HEK293 (cell line): ENCODE results near the gene ARMC7.

ENCODE experiments used
- CTCF ChIA-PET: fragments of 350-600 bp; formaldehyde crosslinking; extraction: SDS; loops from one replicate; lab custom pipeline; 2021; ENCODE audit warnings: antibody characterized with exemption; lab: Yijun Ruan, JAX
- POLR2A ChIA-PET: fragments of 300-600 bp; formaldehyde crosslinking; extraction: SDS; loops from one replicate; lab custom pipeline; 2020; ENCODE audit warnings: antibody characterized with exemption, inconsistent platforms; lab: Yijun Ruan, JAX
- H3K27ac ChIP-seq: fragments of 200-500 bp; sonication (Bioruptor generic); 2 replicates; pipeline ENCODE4 v1.5.1; 2014; ENCODE audit warnings: low read depth, low read length, control low read depth, inconsistent platforms; ENCODE audit errors: extremely low read depth
- H3K36me3 ChIP-seq, 2 experiments: fragments of 200-500 bp in 1 of 2; sonication (Bioruptor generic) in 1 of 2; 1 replicate in 1 of 2; 2 replicates in 1 of 2; pipeline ENCODE4 v1.5.1; 2014 to 2017; ENCODE audit warnings: inconsistent platforms in 2 of 2, low read length in 2 of 2; ENCODE audit not compliant: control insufficient read depth in 2 of 2, insufficient read depth in 1 of 2
- H3K4me1 ChIP-seq: fragments of 200-500 bp; sonication (Bioruptor generic); 2 replicates; pipeline ENCODE4 v1.5.1; 2014; ENCODE audit warnings: mild to moderate bottlenecking, low read length, inconsistent platforms; ENCODE audit not compliant: control insufficient read depth, insufficient read depth
- H3K4me3 ChIP-seq: 2 replicates; pipeline ENCODE4 v1.5.1; 2011; ENCODE audit warnings: low read depth, mild to moderate bottlenecking, control low read depth, low read length, moderate library complexity
- H3K9me3 ChIP-seq: fragments of 200-500 bp; sonication (Bioruptor generic); 2 replicates; pipeline ENCODE4 v1.5.1; 2014; ENCODE audit warnings: low read depth, low read length, inconsistent platforms; ENCODE audit not compliant: control insufficient read depth, insufficient read depth
- BCL11B ChIP-seq: fragments of 450-650 bp; formaldehyde crosslinking; IDR thresholded peaks from 2 replicates; pipeline ENCODE4 v1.5.1; 2016; ENCODE audit warnings: low read depth, missing biosample characterization, missing genetic modification characterization
- EGR2 ChIP-seq: fragments of 450-650 bp; formaldehyde crosslinking; IDR thresholded peaks from 2 replicates; pipeline ENCODE4 v1.5.1; 2016; ENCODE audit warnings: low read depth, missing biosample characterization, missing genetic modification characterization
- GLIS2 ChIP-seq: fragments of 450-650 bp; formaldehyde crosslinking; IDR thresholded peaks from 2 replicates; pipeline ENCODE4 v1.5.1; 2016; ENCODE audit warnings: missing biosample characterization, missing genetic modification characterization
- HOXC10 ChIP-seq: sonication (generic); formaldehyde crosslinking; IDR thresholded peaks from 2 replicates; pipeline ENCODE4 v1.8.1; 2023; ENCODE audit warnings: mild to moderate bottlenecking, missing genetic modification reagents
- HOXD13 ChIP-seq: sonication (generic); formaldehyde crosslinking; IDR thresholded peaks from 2 replicates; pipeline ENCODE4 v1.8.0; 2022; ENCODE audit warnings: missing genetic modification reagents, borderline replicate concordance
- KLF17 ChIP-seq: fragments of 450-650 bp; formaldehyde crosslinking; IDR thresholded peaks from 2 replicates; pipeline ENCODE4 v1.5.1; 2016; ENCODE audit warnings: missing biosample characterization, missing genetic modification characterization
- REST ChIP-seq: fragments of 450-650 bp; formaldehyde crosslinking; IDR thresholded peaks from 2 replicates; pipeline ENCODE4 v1.5.1; 2016; ENCODE audit warnings: missing biosample characterization, missing genetic modification characterization
- SETDB1 ChIP-seq: IDR thresholded peaks from one replicate; pipeline ENCODE4 v1.6.1; 2017; ENCODE audit warnings: mild to moderate bottlenecking, low read length, moderate library complexity, mixed read lengths; ENCODE audit not compliant: insufficient read length
- TCF7L2 ChIP-seq: IDR thresholded peaks from 2 replicates; pipeline ENCODE4 v1.6.1; 2011; ENCODE audit warnings: low read depth, mild to moderate bottlenecking, inconsistent platforms, low read length, moderate library complexity, borderline replicate concordance
- TRIM28 ChIP-seq: IDR thresholded peaks from 2 replicates; pipeline ENCODE4 v1.6.1; 2011; ENCODE audit warnings: low read length, control low read depth, borderline replicate concordance
- TSHZ1 ChIP-seq: fragments of 450-650 bp; formaldehyde crosslinking; IDR thresholded peaks from 2 replicates; pipeline ENCODE4 v1.5.1; 2016; ENCODE audit warnings: missing biosample characterization, missing genetic modification characterization, borderline replicate concordance
- ZBTB17 ChIP-seq: fragments of 450-650 bp; formaldehyde crosslinking; IDR thresholded peaks from 2 replicates; pipeline ENCODE4 v1.5.1; 2016; ENCODE audit warnings: missing biosample characterization, missing genetic modification characterization
- ZBTB49 ChIP-seq: fragments of 450-650 bp; formaldehyde crosslinking; IDR thresholded peaks from 2 replicates; pipeline ENCODE4 v1.5.1; 2016; ENCODE audit warnings: missing biosample characterization, missing genetic modification characterization, low read depth
- ZBTB7A ChIP-seq: fragments of 450-650 bp; formaldehyde crosslinking; IDR thresholded peaks from 2 replicates; pipeline ENCODE4 v1.5.1; 2016; ENCODE audit warnings: low read depth, missing biosample characterization, missing genetic modification characterization
- ZFP3 ChIP-seq: fragments of 450-650 bp; formaldehyde crosslinking; IDR thresholded peaks from 2 replicates; pipeline ENCODE4 v1.5.1; 2016; ENCODE audit warnings: low read depth, missing biosample characterization, missing genetic modification characterization
- ZNF121 ChIP-seq: fragments of 450-650 bp; formaldehyde crosslinking; IDR thresholded peaks from 2 replicates; pipeline ENCODE4 v1.5.1; 2016; ENCODE audit warnings: missing biosample characterization, missing genetic modification characterization
- ZNF133 ChIP-seq: fragments of 450-650 bp; formaldehyde crosslinking; IDR thresholded peaks from 2 replicates; pipeline ENCODE4 v1.5.1; 2016; ENCODE audit warnings: missing biosample characterization, missing genetic modification characterization
- ZNF174 ChIP-seq: fragments of 450-650 bp; formaldehyde crosslinking; IDR thresholded peaks from 2 replicates; pipeline ENCODE4 v1.5.0; 2017; ENCODE audit warnings: missing biosample characterization, mild to moderate bottlenecking, missing genetic modification characterization
- ZNF302 ChIP-seq: fragments of 450-650 bp; formaldehyde crosslinking; IDR thresholded peaks from 2 replicates; pipeline ENCODE4 v1.5.1; 2016; ENCODE audit warnings: missing biosample characterization, missing genetic modification characterization, low read depth
- ZNF350 ChIP-seq: fragments of 450-650 bp; formaldehyde crosslinking; IDR thresholded peaks from 2 replicates; pipeline ENCODE4 v1.5.0; 2017; ENCODE audit warnings: missing biosample characterization, mild to moderate bottlenecking, missing genetic modification characterization
- ZNF366 ChIP-seq: fragments of 450-650 bp; formaldehyde crosslinking; conservative IDR thresholded peaks from 2 replicates; pipeline ENCODE4 v1.5.1; 2016; ENCODE audit warnings: missing biosample characterization, missing genetic modification characterization
- ZNF433 ChIP-seq: fragments of 450-650 bp; formaldehyde crosslinking; IDR thresholded peaks from 2 replicates; pipeline ENCODE4 v1.5.1; 2016; ENCODE audit warnings: missing biosample characterization, missing genetic modification characterization, low read depth
- ZNF473 ChIP-seq: fragments of 450-650 bp; formaldehyde crosslinking; IDR thresholded peaks from 2 replicates; pipeline ENCODE4 v1.5.1; 2017; ENCODE audit warnings: missing biosample characterization, missing genetic modification characterization
- ZNF501 ChIP-seq: fragments of 450-650 bp; formaldehyde crosslinking; IDR thresholded peaks from 2 replicates; pipeline ENCODE4 v1.5.1; 2016; ENCODE audit warnings: missing biosample characterization, missing genetic modification characterization
- ZNF560 ChIP-seq: fragments of 450-650 bp; formaldehyde crosslinking; IDR thresholded peaks from 2 replicates; pipeline ENCODE4 v1.5.1; 2017; ENCODE audit warnings: missing biosample characterization, missing genetic modification characterization, borderline replicate concordance
- ZNF747 ChIP-seq: fragments of 450-650 bp; formaldehyde crosslinking; IDR thresholded peaks from 2 replicates; pipeline ENCODE4 v1.5.1; 2016; ENCODE audit warnings: missing biosample characterization, missing genetic modification characterization

ARMC7 gene

GRCh38 chr17:75063626-75064025 is 46.1 kb upstream of the ARMC7 start:
- CTCF ChIA-PET, result interaction anchor here (0.6 to 15.6 kb wide), 7 partner anchors 9 to 62 kb away, joined by 3 to 117 read pairs (median 3); partner anchors contain the start of gene ARMC7
- Histone ChIP-seq H3K27ac (no peak overlapping the region), H3K4me1 (no peaks in the 10 kb centered on the region), H3K4me3 (no peak overlapping the region), H3K36me3 (peaks cover 18 to 64% of the 10 kb centered on the region in 2 experiments), H3K9me3 (no peaks in the 10 kb centered on the region)
- POLR2A ChIA-PET, result interaction anchor here (1.0 to 1.5 kb wide), 3 partner anchors 46 to 51 kb away, joined by 3 read pairs; partner anchors contain the start of genes ARMC7 and MRPL58
- TF ChIP-seq ZBTB49 (tag by site-specific recombination) (no peak), BCL11B (tag by site-specific recombination) (no peak), TCF7L2 (no peak), ZNF350 (tag by site-specific recombination) (no peak), ZNF501 (tag by site-specific recombination) (no peak), ZNF473 (tag by site-specific recombination) (no peak), HOXD13 (CRISPR knock-in tag) (no peak), TRIM28 (no peak), ZNF133 (no peak), ZNF121 (tag by site-specific recombination) (no peak), SETDB1 (no peak), ZBTB17 (tag by site-specific recombination) (no peak), GLIS2 (tag by site-specific recombination) (no peak), EGR2 (tag by site-specific recombination) (no peak), REST (no peak)

- ChIA-PET POLR2A (interaction anchor here (0.6 to 1.0 kb wide), 2 partner anchors 46 to 528 kb away, joined by 3 read pairs; partner anchors contain the start of gene ARMC7), CTCF (interaction anchor here (0.6 to 15.6 kb wide), 5 partner anchors 10 to 49 kb away, joined by 3 to 117 read pairs (median 5); partner anchors contain the start of gene ARMC7)
- H3K9me3 ChIP-seq, result no peaks in the 10 kb centered on the region
- H3K27ac ChIP-seq, result no peak overlapping the region
- H3K4me3 ChIP-seq, result no peak overlapping the region
- H3K4me1 ChIP-seq, result no peaks in the 10 kb centered on the region
- peaks cover 18 to 64% of the 10 kb centered on the region in 2 experiments for H3K36me3 ChIP-seq
- TF ChIP-seq ZFP3 (tag by site-specific recombination) (no peak), HOXC10 (CRISPR knock-in tag) (no peak), ZNF560 (tag by site-specific recombination) (no peak), TSHZ1 (no peak), KLF17 (tag by site-specific recombination) (no peak), ZNF302 (no peak), ZNF174 (tag by site-specific recombination) (no peak), ZNF121 (tag by site-specific recombination) (no peak), ZNF433 (tag by site-specific recombination) (no peak), ZNF133 (no peak), ZBTB7A (no peak), ZNF366 (tag by site-specific recombination) (no peak), ZNF747 (tag by site-specific recombination) (no peak)
Measured at GRCh38 chr17:75064040-75064439, 45.7 kb upstream of the ARMC7 start.
